MM.1S (cell line): ENCODE data around the gene GCN1.

ENCODE experiments used
- DNase-seq: peaks from one replicate; pipeline ENCODE4 v3.0.0-alpha.2; 2015
- H2AFZ ChIP-seq: fragments of 300-600 bp; sonication (generic); 2 replicates; pipeline ENCODE4 v1.6.0; 2016; ENCODE audit warnings: antibody characterized with exemption, low read length
- H3F3A ChIP-seq: fragments of 300-600 bp; sonication (generic); 2 replicates; pipeline ENCODE4 v1.6.1; 2016; ENCODE audit warnings: mild to moderate bottlenecking, antibody characterized with exemption, low read length, moderate library complexity, mixed read lengths; ENCODE audit not compliant: insufficient read depth
- H3K27ac ChIP-seq: fragments of 300-600 bp; sonication (generic); 2 replicates; pipeline ENCODE4 v1.5.1; 2016; ENCODE audit warnings: mild to moderate bottlenecking, low read length
- H3K27me3 ChIP-seq: fragments of 300-600 bp; sonication (generic); replicated peaks from 2 replicates; pipeline ENCODE4 v1.6.0; 2016; ENCODE audit warnings: low read length; ENCODE audit not compliant: insufficient read depth
- H3K36me3 ChIP-seq: fragments of 300-600 bp; sonication (generic); replicated peaks from 2 replicates; pipeline ENCODE4 v1.6.1; 2016; ENCODE audit warnings: mild to moderate bottlenecking, low read length, mixed read lengths; ENCODE audit not compliant: insufficient read depth
- H3K4me1 ChIP-seq: fragments of 300-600 bp; sonication (generic); 2 replicates; pipeline ENCODE4 v1.6.1; 2016; ENCODE audit warnings: low read length, mixed read lengths
- H3K4me2 ChIP-seq: fragments of 300-600 bp; sonication (generic); 2 replicates; pipeline ENCODE4 v1.6.0; 2016; ENCODE audit warnings: low read depth, low read length
- H3K4me3 ChIP-seq: fragments of 300-600 bp; sonication (generic); 2 replicates; pipeline ENCODE4 v1.5.1; 2016; ENCODE audit warnings: low read length, mixed read lengths
- H3K79me2 ChIP-seq: fragments of 300-600 bp; sonication (generic); 2 replicates; pipeline ENCODE4 v1.6.1; 2016; ENCODE audit warnings: mixed run types, low read length, mixed read lengths
- H3K9ac ChIP-seq: fragments of 300-600 bp; sonication (generic); 2 replicates; pipeline ENCODE4 v1.6.1; 2016; ENCODE audit warnings: low read length, mixed read lengths
- H3K9me2 ChIP-seq: fragments of 300-600 bp; sonication (generic); replicated peaks from 2 replicates; pipeline ENCODE4 v1.6.1; 2016; ENCODE audit warnings: mild to moderate bottlenecking, low read length, mixed read lengths; ENCODE audit not compliant: insufficient read depth
- H3K9me3 ChIP-seq: fragments of 300-600 bp; sonication (generic); replicated peaks from 2 replicates; pipeline ENCODE4 v1.6.1; 2016; ENCODE audit warnings: mild to moderate bottlenecking, low read length, mixed read lengths; ENCODE audit not compliant: insufficient read depth
- H4K20me1 ChIP-seq: fragments of 300-600 bp; sonication (generic); 2 replicates; pipeline ENCODE4 v1.6.1; 2016; ENCODE audit warnings: mild to moderate bottlenecking, low read length, moderate library complexity, mixed read lengths; ENCODE audit not compliant: insufficient read depth
- CTCF ChIP-seq: fragments of 300-600 bp; sonication (generic); IDR thresholded peaks from 2 replicates; pipeline ENCODE4 v1.5.1; 2016; ENCODE audit warnings: antibody characterized with exemption, low read length, mixed read lengths
- EZH2 ChIP-seq: fragments of 300-600 bp; sonication (generic); optimal IDR thresholded peaks from 2 replicates; pipeline ENCODE3; 2017; ENCODE audit warnings: low read depth, mild to moderate bottlenecking, antibody characterized with exemption, low read length, mixed read lengths
- EZH2phosphoT487 ChIP-seq: fragments of 300-600 bp; sonication (generic); IDR thresholded peaks from 2 replicates; pipeline ENCODE4 v1.6.1; 2018; ENCODE audit warnings: antibody characterized with exemption, low read length

The GCN1 gene

GRCh38 chr12:120132863-120133385 is 61.6 kb downstream of the GCN1 start:
- Histone ChIP-seq H3K27me3 (no peaks in the 10 kb centered on the region), H4K20me1 (no peaks in the 10 kb centered on the region; the same call in 1 of the 2 replicates), H3K36me3 (no peaks in the 10 kb centered on the region), H3K4me2 (peak overlapping the region; percentile 56; the same call in 1 of the 2 replicates), H2AFZ (no peak overlapping the region), H3K27ac (peak overlapping the region; percentile 74), H3F3A (peaks cover 23% of the 10 kb centered on the region), H3K79me2 (peaks cover 9% of the 10 kb centered on the region; the same call in 1 of the 2 replicates), H3K9me3 (no peaks in the 10 kb centered on the region), H3K4me3 (no peak overlapping the region), H3K4me1 (peaks cover 34% of the 10 kb centered on the region), H3K9me2 (no peaks in the 10 kb centered on the region), H3K9ac (no peak overlapping the region)
- TF ChIP-seq CTCF (no peak), EZH2phosphoT487 (no peak)
- peak; percentile 75 for DNase-seq

- Histone ChIP-seq H3K4me3 (no peak overlapping the region), H3F3A (peaks cover 23% of the 10 kb centered on the region), H3K4me1 (peaks cover 34% of the 10 kb centered on the region), H3K9ac (no peak overlapping the region; the same call in 1 of the 2 replicates), H3K9me3 (no peaks in the 10 kb centered on the region), H3K36me3 (no peaks in the 10 kb centered on the region), H3K4me2 (peak overlapping the region; percentile 56), H3K27ac (peak overlapping the region; percentile 74; the same call in 1 of the 2 replicates), H4K20me1 (no peaks in the 10 kb centered on the region; the same call in 1 of the 2 replicates), H3K79me2 (peaks cover 9% of the 10 kb centered on the region; the same call in 1 of the 2 replicates), H3K9me2 (no peaks in the 10 kb centered on the region), H3K27me3 (no peaks in the 10 kb centered on the region), H2AFZ (no peak overlapping the region)
- no peak for DNase-seq
- no peak for TF ChIP-seq EZH2phosphoT487
- TF ChIP-seq CTCF: no peak
- TF ChIP-seq EZH2: no peak
These were observed 62.3 kb downstream of the GCN1 start for GRCh38 chr12:120132054-120132836.

DNA sequence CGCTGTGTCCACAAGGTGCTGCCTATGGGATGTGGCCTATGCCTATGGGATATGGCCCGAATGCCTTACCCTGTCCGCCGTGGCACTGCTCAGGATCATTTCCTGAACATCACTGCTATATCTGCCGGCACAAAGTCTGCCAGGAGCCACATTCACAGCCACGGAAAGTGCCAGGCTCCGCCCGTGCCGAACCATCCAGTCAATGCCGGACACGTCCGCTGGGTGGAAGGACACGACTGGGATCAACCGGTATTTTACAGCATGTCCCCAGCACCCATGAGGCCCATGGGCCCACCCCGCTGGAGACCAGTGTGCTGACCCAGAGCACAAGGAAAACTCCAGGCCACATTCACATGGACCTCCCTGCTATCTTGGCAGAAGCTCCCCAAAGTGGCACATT is 63.4 kb downstream of the GCN1 start:
- Histone ChIP-seq H3K27ac (no peak overlapping the region), H3K4me3 (no peak overlapping the region), H3K9me2 (no peaks in the 10 kb centered on the region), H3F3A (peaks cover 23% of the 10 kb centered on the region), H3K27me3 (no peaks in the 10 kb centered on the region), H3K36me3 (no peaks in the 10 kb centered on the region), H3K9ac (no peak overlapping the region), H2AFZ (no peak overlapping the region), H4K20me1 (no peaks in the 10 kb centered on the region; the same call in 1 of the 2 replicates), H3K9me3 (no peaks in the 10 kb centered on the region), H3K79me2 (peaks cover 9% of the 10 kb centered on the region; the same call in 1 of the 2 replicates), H3K4me1 (peaks cover 34% of the 10 kb centered on the region), H3K4me2 (no peak overlapping the region)
- no peak for DNase-seq
- TF ChIP-seq CTCF (no peak), EZH2phosphoT487 (no peak), EZH2 (no peak)
